Duodenal mucosa (tissue), 2 donors: ENCODE data around the gene SLC23A1.

Experiments used
- H3K27ac ChIP-seq: one replicate; pipeline ENCODE4 v1.7.0; 2013; ENCODE audit warnings: low read depth, low read length
- H3K27me3 ChIP-seq, 2 donors: one replicate each; pipeline ENCODE4 v1.7.0; 2013; ENCODE audit warnings: low read length in 2 of 2, control low read depth in 1 of 2; ENCODE audit not compliant: insufficient read depth in 2 of 2, control insufficient read depth in 1 of 2
- H3K36me3 ChIP-seq, 2 donors: one replicate each; pipeline ENCODE4 v1.7.0; 2013; ENCODE audit warnings: low read length in 2 of 2, control low read depth in 1 of 2; ENCODE audit not compliant: insufficient read depth in 2 of 2, control insufficient read depth in 1 of 2
- H3K4me1 ChIP-seq, 2 donors: one replicate each; pipeline ENCODE4 v1.7.0; 2013; ENCODE audit warnings: low read length in 2 of 2, control low read depth in 1 of 2; ENCODE audit not compliant: insufficient read depth in 2 of 2, control insufficient read depth in 1 of 2
- H3K4me3 ChIP-seq, 2 donors: one replicate each; pipeline ENCODE4 v1.7.0; 2013; ENCODE audit warnings: low read length in 2 of 2, low read depth in 1 of 2
- H3K9ac ChIP-seq, 2 donors: one replicate each; pipeline ENCODE4 v1.7.0; 2013; ENCODE audit warnings: low read length in 2 of 2, low read depth in 1 of 2
- H3K9me3 ChIP-seq, 2 donors: one replicate each; pipeline ENCODE4 v1.7.0; 2013; ENCODE audit warnings: low read length in 2 of 2, control low read depth in 1 of 2; ENCODE audit not compliant: control insufficient read depth in 1 of 2

Gene SLC23A1

GRCh38 chr5:139408191-139408590 is 25.1 kb upstream of the SLC23A1 start:
- no peak overlapping the region for H3K27ac ChIP-seq

GRCh38 chr5:139407517-139407916 is 24.4 kb upstream of the SLC23A1 start:
- Histone ChIP-seq H3K36me3 (no peaks in the 10 kb centered on the region), H3K4me1 (peaks cover 23 to 26% of the 10 kb centered on the region in 2 donors), H3K9me3 (no peaks in the 10 kb centered on the region), H3K9ac (no peak overlapping the region), H3K4me3 (no peak overlapping the region), H3K27me3 (no peaks in the 10 kb centered on the region), H3K27ac (no peak overlapping the region)

More at GRCh38 chr5:139408191-139408590, 25.1 kb upstream of the SLC23A1 start:
- H3K9me3 ChIP-seq = no peaks in the 10 kb centered on the region
- H3K27me3 ChIP-seq = no peaks in the 10 kb centered on the region
- H3K9ac ChIP-seq = no peak overlapping the region
- H3K36me3 ChIP-seq = no peaks in the 10 kb centered on the region
- H3K4me1 ChIP-seq = peaks cover 19 to 20% of the 10 kb centered on the region in 2 donors
- H3K4me3 ChIP-seq = no peak overlapping the region

- H3K9ac ChIP-seq = no peak overlapping the region
- H3K4me3 ChIP-seq = no peak overlapping the region
- no peaks in the 10 kb centered on the region for H3K27me3 ChIP-seq
- H3K9me3 ChIP-seq = no peaks in the 10 kb centered on the region
- H3K27ac ChIP-seq = no peak overlapping the region
- H3K36me3 ChIP-seq = no peaks in the 10 kb centered on the region
- H3K4me1 ChIP-seq = peaks cover 23 to 26% of the 10 kb centered on the region in 2 donors
Observed at GRCh38 chr5:139406963-139407362, 23.9 kb upstream of the SLC23A1 start.

GRCh38 chr5:139404484-139404840 is 21.4 kb upstream of the SLC23A1 start:
- H3K36me3 ChIP-seq = no peaks in the 10 kb centered on the region
- H3K9ac ChIP-seq = peak overlapping the region; percentile 62 to 77
- H3K27ac ChIP-seq = peak overlapping the region; percentile 95
- H3K9me3 ChIP-seq = no peaks in the 10 kb centered on the region
- H3K27me3 ChIP-seq = no peaks in the 10 kb centered on the region
- H3K4me3 ChIP-seq = peak overlapping the region; percentile 82 to 83
- H3K4me1 ChIP-seq = peaks cover 23 to 26% of the 10 kb centered on the region in 2 donors

GRCh38 chr5:139403787-139404483 is 20.8 kb upstream of the SLC23A1 start, which contains the start of gene SPATA24:
SPATA24 (minus strand) TSS chr5:139404089; CDS start chr5:139404060, 29 bp downstream.
- no peaks in the 10 kb centered on the region for H3K9me3 ChIP-seq

GRCh38 chr5:139403418-139403786 is 20.3 kb upstream of the SLC23A1 start:
- H3K9me3 ChIP-seq = no peaks in the 10 kb centered on the region
- H3K4me1 ChIP-seq = peaks cover 23 to 26% of the 10 kb centered on the region in 2 donors
- H3K36me3 ChIP-seq = no peaks in the 10 kb centered on the region
- H3K27ac ChIP-seq = peak overlapping the region; percentile 95
- H3K9ac ChIP-seq = peak overlapping the region; percentile 62 to 77
- peak overlapping the region; percentile 82 to 83 for H3K4me3 ChIP-seq
- H3K27me3 ChIP-seq = no peaks in the 10 kb centered on the region

More at GRCh38 chr5:139403787-139404483, 20.8 kb upstream of the SLC23A1 start, which contains the start of gene SPATA24:
- Histone ChIP-seq H3K4me1 (peaks cover 23 to 26% of the 10 kb centered on the region in 2 donors), H3K4me3 (peak within 1 kb of the TSS; percentile 82 to 83), H3K9ac (peak within 1 kb of the TSS; percentile 62 to 77), H3K27ac (peak within 1 kb of the TSS; percentile 95), H3K27me3 (no peaks in the 10 kb centered on the region), H3K36me3 (no peaks in the 10 kb centered on the region)

GRCh38 chr5:139402561-139403158 is 19.6 kb upstream of the SLC23A1 start:
- Histone ChIP-seq H3K9ac (no peak overlapping the region), H3K4me1 (peaks cover 21 to 23% of the 10 kb centered on the region in 2 donors), H3K36me3 (no peaks in the 10 kb centered on the region), H3K9me3 (no peaks in the 10 kb centered on the region), H3K4me3 (no peak overlapping the region), H3K27me3 (no peaks in the 10 kb centered on the region), H3K27ac (no peak overlapping the region)

GRCh38 chr5:139401546-139401945 is 18.4 kb upstream of the SLC23A1 start:
- Histone ChIP-seq H3K4me1 (peaks cover 15 to 17% of the 10 kb centered on the region in 2 donors), H3K27ac (no peak overlapping the region), H3K9me3 (no peaks in the 10 kb centered on the region), H3K36me3 (no peaks in the 10 kb centered on the region), H3K9ac (no peak overlapping the region), H3K27me3 (no peaks in the 10 kb centered on the region), H3K4me3 (no peak overlapping the region)

- Histone ChIP-seq H3K9me3 (no peaks in the 10 kb centered on the region), H3K4me3 (no peak overlapping the region), H3K27ac (no peak overlapping the region), H3K27me3 (no peaks in the 10 kb centered on the region), H3K9ac (no peak overlapping the region), H3K36me3 (no peaks in the 10 kb centered on the region), H3K4me1 (peaks cover 13 to 15% of the 10 kb centered on the region in 2 donors)
Observed at GRCh38 chr5:139399501-139400121, 16.5 kb upstream of the SLC23A1 start.

- Histone ChIP-seq H3K9me3 (no peaks in the 10 kb centered on the region), H3K36me3 (no peaks in the 10 kb centered on the region), H3K9ac (no peak overlapping the region), H3K4me3 (no peak overlapping the region), H3K4me1 (peaks cover 8 to 13% of the 10 kb centered on the region in 2 donors), H3K27ac (no peak overlapping the region), H3K27me3 (peaks cover 0 to 10% of the 10 kb centered on the region in 2 donors)
Observed at GRCh38 chr5:139397921-139398320, 14.8 kb upstream of the SLC23A1 start.
